Keratinocyte (primary cell): ENCODE data around the gene TMED6.

Experiments used
- CTCF ChIP-seq, 3 experiments: IDR thresholded peaks in 1 of 3; conservative IDR thresholded peaks in 1 of 3; optimal IDR thresholded peaks in 1 of 3; 2 replicates in 2 of 3; 3 replicates in 1 of 3; pipeline versions ENCODE3 to v1.5.1; 2011; ENCODE audit warnings: low read length in 3 of 3, mild to moderate bottlenecking in 3 of 3, moderate library complexity in 2 of 3, control low read depth in 1 of 3, inconsistent platforms in 1 of 3; ENCODE audit not compliant: insufficient read depth in 2 of 3; ENCODE audit errors: extremely low read depth in 1 of 3
- EZH2 ChIP-seq: IDR thresholded peaks from one replicate; pipeline ENCODE4 v1.6.1; 2012; ENCODE audit warnings: inconsistent platforms, mild to moderate bottlenecking, low read length, moderate library complexity

GRCh38 chr16:69327585-69328310 lies 23.8 kb downstream of the TMED6 start:
- TF ChIP-seq EZH2 (no peak), CTCF (optimal IDR thresholded peaks at IDR 0.05 in 1 of 3, IDR thresholded peaks at IDR 0.05 in 1 of 3, conservative IDR thresholded peaks at IDR 0.05 in 1 of 3; ENCODE audit: extremely low read depth in 1 of 3, insufficient read depth in 2 of 3, low read length in 3 of 3) (no peak)
